AG20443 (cell line): ENCODE measurements around the gene TEDC2.

Experiments
- DNase-seq: peaks from one replicate; pipeline ENCODE4 v3.0.0; 2012; ENCODE audit warnings: low spot score, mixed read lengths

Gene TEDC2

GRCh38 chr16:2465653-2466415, 5.9 kb downstream of the TEDC2 start:
- DNase-seq: no peak

- DNase-seq: no peak
These were observed 7.0 kb downstream of the TEDC2 start for GRCh38 chr16:2466667-2467527.

- peak; percentile 93 for DNase-seq
These were observed 7.8 kb downstream of the TEDC2 start for GRCh38 chr16:2467528-2468232.

GRCh38 chr16:2468233-2468724, 8.4 kb downstream of the TEDC2 start:
- peak; percentile 40 for DNase-seq

GRCh38 chr16:2468725-2469398, 9.0 kb downstream of the TEDC2 start:
- no peak for DNase-seq

GRCh38 chr16:2469399-2470233, 9.7 kb downstream of the TEDC2 start:
- DNase-seq: no peak

- no peak for DNase-seq
These were observed 10.3 kb downstream of the TEDC2 start for GRCh38 chr16:2470234-2470601.

- no peak for DNase-seq
These were observed 10.7 kb downstream of the TEDC2 start for GRCh38 chr16:2470603-2471015.

GRCh38 chr16:2471016-2471652, 11.2 kb downstream of the TEDC2 start, which contains the start of gene NTN3:
NTN3 (plus strand) TSS chr16:2471297; CDS start chr16:2471702, 405 bp downstream.
- peak; percentile 65 for DNase-seq

GRCh38 chr16:2471653-2472487, 12.0 kb downstream of the TEDC2 start:
- no peak for DNase-seq

- no peak for DNase-seq
These were observed 12.6 kb downstream of the TEDC2 start for GRCh38 chr16:2472488-2472864.

GRCh38 chr16:2472885-2473445, 13.1 kb downstream of the TEDC2 start:
- DNase-seq: no peak

GRCh38 chr16:2473446-2473926, 13.6 kb downstream of the TEDC2 start:
- no peak for DNase-seq

GRCh38 chr16:2473999-2474876, 14.3 kb downstream of the TEDC2 start:
- DNase-seq: peak; percentile 75

- peak; percentile 100 for DNase-seq
These were observed 15.0 kb downstream of the TEDC2 start, which contains the start of gene TBC1D24 for GRCh38 chr16:2474877-2475412. TBC1D24 (plus strand) TSS chr16:2475127; CDS start chr16:2496149, 21,022 bp downstream.

GRCh38 chr16:2475413-2476344, 15.8 kb downstream of the TEDC2 start:
- DNase-seq: no peak
